Measurements from ENCODE around the gene DPH3.

DNA sequence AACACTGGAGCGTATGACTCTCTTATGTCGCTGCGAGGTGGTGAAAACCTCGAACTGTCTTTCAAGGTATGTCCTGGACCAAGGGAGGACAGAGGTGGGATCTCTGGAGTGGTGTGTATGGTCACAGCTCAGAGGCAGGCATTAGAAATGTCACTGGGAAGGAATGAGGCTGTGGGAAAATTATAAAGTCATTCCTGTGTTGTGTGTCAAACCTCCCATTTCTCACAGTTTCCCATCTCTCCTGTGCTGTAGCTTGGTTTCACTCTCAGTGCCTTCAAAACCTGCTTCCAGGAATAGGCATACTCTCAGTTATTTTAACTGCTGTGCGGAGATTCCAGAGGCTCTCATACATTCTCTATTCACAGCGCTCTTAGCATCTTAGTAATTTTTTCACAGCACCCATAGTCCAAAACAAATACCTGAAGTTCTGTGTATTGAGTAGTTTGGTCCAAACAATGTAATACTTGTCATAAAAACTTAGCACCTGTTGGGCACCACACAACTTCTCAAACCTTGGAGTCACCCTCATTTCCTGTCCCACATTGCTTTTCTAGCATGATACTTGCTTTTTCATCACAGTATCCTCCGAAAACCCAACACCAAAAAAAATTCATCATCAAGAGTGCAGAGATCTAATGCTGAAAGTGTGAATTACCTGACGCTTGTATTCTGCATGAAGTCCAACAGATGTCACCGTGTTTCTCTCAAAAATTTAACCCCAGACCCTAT is 53.4 kb downstream of the DPH3 start:
- TF ChIP-seq MAFK (IDR thresholded peaks at IDR 0.05; ENCODE audit: partially characterized antibody) = no peak
- TF ChIP-seq, protein P1, sequence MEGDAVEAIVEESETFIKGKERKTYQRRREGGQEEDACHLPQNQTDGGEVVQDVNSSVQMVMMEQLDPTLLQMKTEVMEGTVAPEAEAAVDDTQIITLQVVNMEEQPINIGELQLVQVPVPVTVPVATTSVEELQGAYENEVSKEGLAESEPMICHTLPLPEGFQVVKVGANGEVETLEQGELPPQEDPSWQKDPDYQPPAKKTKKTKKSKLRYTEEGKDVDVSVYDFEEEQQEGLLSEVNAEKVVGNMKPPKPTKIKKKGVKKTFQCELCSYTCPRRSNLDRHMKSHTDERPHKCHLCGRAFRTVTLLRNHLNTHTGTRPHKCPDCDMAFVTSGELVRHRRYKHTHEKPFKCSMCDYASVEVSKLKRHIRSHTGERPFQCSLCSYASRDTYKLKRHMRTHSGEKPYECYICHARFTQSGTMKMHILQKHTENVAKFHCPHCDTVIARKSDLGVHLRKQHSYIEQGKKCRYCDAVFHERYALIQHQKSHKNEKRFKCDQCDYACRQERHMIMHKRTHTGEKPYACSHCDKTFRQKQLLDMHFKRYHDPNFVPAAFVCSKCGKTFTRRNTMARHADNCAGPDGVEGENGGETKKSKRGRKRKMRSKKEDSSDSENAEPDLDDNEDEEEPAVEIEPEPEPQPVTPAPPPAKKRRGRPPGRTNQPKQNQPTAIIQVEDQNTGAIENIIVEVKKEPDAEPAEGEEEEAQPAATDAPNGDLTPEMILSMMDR (IDR thresholded peaks at IDR 0.05) = no peak
- TF ChIP-seq, protein P2, sequence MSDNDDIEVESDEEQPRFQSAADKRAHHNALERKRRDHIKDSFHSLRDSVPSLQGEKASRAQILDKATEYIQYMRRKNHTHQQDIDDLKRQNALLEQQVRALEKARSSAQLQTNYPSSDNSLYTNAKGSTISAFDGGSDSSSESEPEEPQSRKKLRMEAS (IDR thresholded peaks at IDR 0.05) = no peak
- no peak for TF ChIP-seq EP300 (IDR thresholded peaks at IDR 0.05)
- no peak for TF ChIP-seq SMC3 (IDR thresholded peaks at IDR 0.05)
